Ovary (tissue), 9 donors: ENCODE measurements around the gene LUZP2. TPM values are rescaled to one million over a fixed set of nuclear protein-coding genes. Genes with fewer than 3 reads are reported as not detected.

Source experiments
- DNase-seq, 5 donors: peaks; one replicate each; pipeline ENCODE4 v3.0.0-alpha.2; 2019 to 2020
- H3K27ac ChIP-seq, 2 donors: fragments of 200-600 bp; one replicate each; pipeline versions ENCODE4 v1.5.1 to v1.8.0; 2019 to 2022
- H3K27me3 ChIP-seq: fragments of 200-600 bp; one replicate; pipeline ENCODE4 v1.8.0; 2022
- H3K36me3 ChIP-seq: fragments of 200-600 bp; sonication (generic); one replicate; pipeline ENCODE4 v1.5.1; 2019
- H3K4me1 ChIP-seq: one replicate; pipeline ENCODE4 v1.8.1; 2013; ENCODE audit warnings: mild to moderate bottlenecking, moderate library complexity; ENCODE audit not compliant: insufficient read depth
- H3K4me3 ChIP-seq: fragments of 200-600 bp; sonication (generic); one replicate; pipeline ENCODE4 v1.5.1; 2017
- H3K9me3 ChIP-seq, 2 donors: fragments of 200-600 bp in 1 of 2; sonication (generic) in 1 of 2; one replicate each; pipeline versions ENCODE4 v1.5.1 to v1.8.1; 2013 to 2019; ENCODE audit warnings: mild to moderate bottlenecking in 1 of 2, moderate library complexity in 1 of 2
- EP300 ChIP-seq: sonication (generic); formaldehyde crosslinking; IDR thresholded peaks from one replicate; pipeline ENCODE4 v1.6.1; 2017; ENCODE audit warnings: antibody characterized with exemption
- POLR2A ChIP-seq: fragments of 450-650 bp; IDR thresholded peaks from one replicate; pipeline ENCODE4 v1.6.1; 2017; ENCODE audit warnings: antibody characterized with exemption, mild to moderate bottlenecking, moderate library complexity
- WGBS, 3 donors: extraction: QIAGEN DNeasy Blood & Tissue Kit in 1 of 3; methylation state at CpG; one replicate each; pipeline versions ENCODE4 v1.1.5 to v1.1.7; 2013 to 2017; 5-methylcytosine and 5-hydroxymethylcytosine counted together
- intact Hi-C, 4 donors: fragments of 100-400 bp; cut with DNase I; formaldehyde crosslinking; loops; one replicate each; pipeline versions ENCODE4 v1.11.0 to v1.15.1; 2022 to 2023
- polyA plus RNA-seq, 2 donors: library from polyadenylated mRNA; stranded (reverse); fragments of 200-250 nt in 1 of 2; fragments of 350-450 nt in 1 of 2; fragmentation: Illumina TruSeq in 1 of 2; extraction: RNeasy Lipid Tissue Mini Kit (QIAGEN cat#74804) in 1 of 2; gene quantifications; one replicate each; pipeline ENCODE4 v1.2.3, GENCODE V29; 2013 to 2014
- total RNA-seq, 7 donors: library from RNA; depleted of rRNA in 2 of 7; stranded (reverse); fragments of >200 nt in 2 of 7; fragmentation: NEBNext Ultra II Directional in 3 of 7; extraction: Animal tissue kit (Norgen Biotek cat#: 25700) in 3 of 7; gene quantifications; one replicate each; pipeline versions ENCODE4 v1.1.0 to v1.2.4, GENCODE V29; 2016 to 2023
- TF ChIP-seq, protein P1 (sequence below), 3 donors: fragments of 450-650 bp in 2 of 3; fragments of 200-600 bp in 1 of 3; IDR thresholded peaks; one replicate each; pipeline versions ENCODE4 v1.5.1 to v1.8.0; 2016 to 2022; ENCODE audit warnings: antibody characterized with exemption in 3 of 3, mild to moderate bottlenecking in 1 of 3
- donor health status: DM: no; HTN: no; CAD: no; lungs with moderate emphysema.
- donor health status: DM: no; HTN: no; CAD: no.
- donor health status: Bipolar disorder and iron deficiency.
- donor health status: DM: yes; HTN: yes; CAD: no.
- donor health status: DM: no; HTN: no; CAD: no.
- donor health status: DM: yes; HTN: yes; CAD: no.

Gene LUZP2
- total and polyA plus RNA-seq, 9 donors = 0.04 to 0.23 (median 0.07) TPM; not detected in 6

DNA sequence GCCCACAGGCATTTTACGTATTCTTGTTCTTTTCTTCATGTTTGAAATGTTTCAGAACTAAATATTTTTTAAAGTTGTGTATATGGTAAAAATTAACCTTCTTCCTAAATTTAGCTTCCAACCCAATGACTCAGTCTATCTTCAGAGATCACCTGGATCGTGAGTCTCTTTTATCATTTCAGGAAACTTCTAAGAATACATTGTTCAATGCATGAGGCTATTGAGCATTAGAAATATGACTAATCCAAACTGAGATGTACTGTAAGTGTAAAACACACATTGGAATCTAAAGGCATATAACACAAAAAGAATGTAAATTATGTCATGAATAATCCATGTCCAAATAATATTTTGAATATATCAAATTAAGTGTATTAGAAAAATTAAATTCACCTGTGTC is 265.2 kb downstream of the LUZP2 start:
- no peak for DNase-seq
- 88 to 93% (median 89%) methylated on average over 2 of the region's 2 CpGs for WGBS, 3 donors
- intact Hi-C loops = no loop called here
- H3K27me3 ChIP-seq = no peaks in the 10 kb centered on the region
- H3K4me3 ChIP-seq = no peak overlapping the region
- no peaks in the 10 kb centered on the region for H3K9me3 ChIP-seq
- H3K4me1 ChIP-seq = no peaks in the 10 kb centered on the region
- H3K27ac ChIP-seq = no peak overlapping the region
- H3K36me3 ChIP-seq = no peaks in the 10 kb centered on the region
- TF ChIP-seq POLR2A (no peak), EP300 (no peak)
- TF ChIP-seq, protein P1, sequence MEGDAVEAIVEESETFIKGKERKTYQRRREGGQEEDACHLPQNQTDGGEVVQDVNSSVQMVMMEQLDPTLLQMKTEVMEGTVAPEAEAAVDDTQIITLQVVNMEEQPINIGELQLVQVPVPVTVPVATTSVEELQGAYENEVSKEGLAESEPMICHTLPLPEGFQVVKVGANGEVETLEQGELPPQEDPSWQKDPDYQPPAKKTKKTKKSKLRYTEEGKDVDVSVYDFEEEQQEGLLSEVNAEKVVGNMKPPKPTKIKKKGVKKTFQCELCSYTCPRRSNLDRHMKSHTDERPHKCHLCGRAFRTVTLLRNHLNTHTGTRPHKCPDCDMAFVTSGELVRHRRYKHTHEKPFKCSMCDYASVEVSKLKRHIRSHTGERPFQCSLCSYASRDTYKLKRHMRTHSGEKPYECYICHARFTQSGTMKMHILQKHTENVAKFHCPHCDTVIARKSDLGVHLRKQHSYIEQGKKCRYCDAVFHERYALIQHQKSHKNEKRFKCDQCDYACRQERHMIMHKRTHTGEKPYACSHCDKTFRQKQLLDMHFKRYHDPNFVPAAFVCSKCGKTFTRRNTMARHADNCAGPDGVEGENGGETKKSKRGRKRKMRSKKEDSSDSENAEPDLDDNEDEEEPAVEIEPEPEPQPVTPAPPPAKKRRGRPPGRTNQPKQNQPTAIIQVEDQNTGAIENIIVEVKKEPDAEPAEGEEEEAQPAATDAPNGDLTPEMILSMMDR (IDR thresholded peaks at IDR 0.05) = no peak

DNA sequence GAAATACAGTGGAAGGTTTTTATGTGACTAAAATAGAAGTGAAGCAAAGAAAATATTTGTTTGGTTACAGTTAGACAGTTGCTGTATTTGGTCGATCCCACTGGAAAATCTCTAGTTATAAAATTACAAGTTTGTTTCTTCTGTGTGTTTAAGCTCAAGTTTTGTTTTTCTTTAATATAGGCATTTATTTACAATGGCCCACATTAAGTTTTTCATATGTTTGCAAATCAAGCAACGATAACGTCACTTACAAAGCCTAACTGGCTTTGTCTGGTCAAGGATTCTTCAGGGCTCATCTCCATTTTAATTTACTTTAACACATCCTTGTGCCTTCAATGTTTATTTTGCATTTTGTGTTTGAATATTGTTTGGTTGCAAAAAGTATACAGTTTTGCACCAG is 270.6 kb downstream of the LUZP2 start:
- no peak for TF ChIP-seq EP300
- TF ChIP-seq POLR2A = no peak
- no peak overlapping the region for H3K27ac ChIP-seq
- H3K4me1 ChIP-seq = no peaks in the 10 kb centered on the region
- no peaks in the 10 kb centered on the region for H3K9me3 ChIP-seq
- intact Hi-C loops = no loop called here
- 23 to 80% (median 28%) methylated on average over 3 of the region's 3 CpGs for WGBS, 3 donors
- DNase-seq = no peak
- H3K27me3 ChIP-seq = no peaks in the 10 kb centered on the region
- H3K36me3 ChIP-seq = no peaks in the 10 kb centered on the region
- H3K4me3 ChIP-seq = no peak overlapping the region

DNA sequence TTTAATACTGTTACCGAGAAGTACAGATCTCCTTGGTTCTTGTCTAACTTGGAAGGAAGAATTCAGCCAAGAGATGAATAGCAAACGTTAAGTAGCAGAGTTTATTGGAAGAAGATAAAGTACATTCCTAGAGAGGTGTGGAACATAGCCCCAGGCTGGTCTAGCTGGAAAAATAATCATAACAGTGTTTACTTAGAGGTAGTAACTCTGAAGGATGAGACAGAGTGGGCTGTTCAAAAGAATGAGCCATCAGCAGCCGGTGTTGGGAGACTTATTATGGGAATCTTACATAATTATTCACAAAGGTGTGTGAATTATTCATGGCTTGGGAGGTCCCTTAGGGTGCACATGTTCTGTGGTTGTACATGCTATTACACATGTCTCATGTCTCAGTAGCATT is 276.5 kb downstream of the LUZP2 start:
- 81 to 87% (median 82%) methylated on average over 3 of the region's 3 CpGs for WGBS, 3 donors
- H3K9me3 ChIP-seq = no peaks in the 10 kb centered on the region

DNA sequence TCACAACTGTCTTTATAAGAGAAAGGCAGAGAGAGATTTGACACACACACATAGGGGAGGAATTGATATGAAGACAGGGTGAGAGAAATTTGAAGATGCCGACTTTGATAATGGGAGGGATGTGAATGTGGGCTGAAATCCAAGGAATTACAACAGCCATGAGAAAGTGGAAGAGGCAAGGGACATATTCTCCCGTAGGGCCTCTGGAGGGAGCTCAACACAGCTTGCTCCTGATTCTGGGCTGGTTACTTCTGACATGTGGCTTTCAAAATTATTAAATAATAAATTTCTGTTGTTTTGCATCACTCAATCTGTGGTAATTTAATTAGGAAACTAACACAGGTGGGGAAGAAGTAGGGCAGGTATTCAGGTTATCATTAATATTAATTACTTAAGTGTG is 282.9 kb downstream of the LUZP2 start:
- intact Hi-C loops = no loop called here
- Histone ChIP-seq H3K9me3 (no peaks in the 10 kb centered on the region), H3K27ac (no peak overlapping the region), H3K36me3 (no peaks in the 10 kb centered on the region), H3K4me3 (no peak overlapping the region), H3K27me3 (no peaks in the 10 kb centered on the region), H3K4me1 (no peaks in the 10 kb centered on the region)
- TF ChIP-seq POLR2A (no peak), EP300 (no peak)
- TF ChIP-seq, protein P1 (IDR thresholded peaks at IDR 0.05) = no peak
- DNase-seq = no peak
- 61 to 70% (median 64%) methylated on average over 2 of the region's 2 CpGs for WGBS, 3 donors

More for the DNA sequence above, 276.5 kb downstream of the LUZP2 start:
- TF ChIP-seq POLR2A (no peak), EP300 (no peak)
- TF ChIP-seq, protein P1 (IDR thresholded peaks at IDR 0.05) = no peak
- intact Hi-C loops = no loop called here
- Histone ChIP-seq H3K27ac (no peak overlapping the region), H3K36me3 (no peaks in the 10 kb centered on the region), H3K4me1 (no peaks in the 10 kb centered on the region), H3K4me3 (no peak overlapping the region), H3K27me3 (no peaks in the 10 kb centered on the region)
- no peak for DNase-seq

DNA sequence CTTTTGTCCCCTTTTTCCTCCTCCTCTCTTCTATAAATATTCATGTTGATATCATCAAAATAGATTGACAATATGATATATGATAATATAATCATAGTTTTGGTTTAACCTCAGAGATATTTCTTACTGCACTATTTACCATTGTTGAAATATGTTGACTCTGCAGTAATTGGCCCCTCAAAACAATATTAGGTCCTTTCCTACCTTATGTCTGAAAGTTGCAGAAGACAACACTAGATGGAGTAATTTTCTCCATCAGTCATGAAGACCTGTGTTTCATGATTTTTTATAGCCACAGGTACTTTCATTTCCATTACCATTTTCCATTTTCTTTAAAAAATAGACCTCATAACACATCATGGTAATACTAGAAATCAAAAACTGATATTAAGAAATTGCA is 284.4 kb downstream of the LUZP2 start:
- Histone ChIP-seq H3K36me3 (no peaks in the 10 kb centered on the region), H3K9me3 (no peaks in the 10 kb centered on the region), H3K27ac (no peak overlapping the region), H3K4me3 (no peak overlapping the region), H3K27me3 (no peaks in the 10 kb centered on the region), H3K4me1 (no peaks in the 10 kb centered on the region)
- TF ChIP-seq EP300 (no peak), POLR2A (no peak)
- TF ChIP-seq, protein P1 (IDR thresholded peaks at IDR 0.05) = no peak
- DNase-seq = no peak
- intact Hi-C loops = no loop called here
